Skeletal muscle cell (primary cell): ENCODE measurements around the gene AMN.

Experiments
- DNase-seq: peaks from one replicate; pipeline ENCODE4 v3.0.0-alpha.2; 2010; ENCODE audit warnings: low read depth
- H3K4me3 ChIP-seq: 2 replicates; pipeline ENCODE4 v1.5.1; 2011; ENCODE audit warnings: low read depth, mild to moderate bottlenecking, control low read depth, low read length, moderate library complexity

Gene AMN

DNA sequence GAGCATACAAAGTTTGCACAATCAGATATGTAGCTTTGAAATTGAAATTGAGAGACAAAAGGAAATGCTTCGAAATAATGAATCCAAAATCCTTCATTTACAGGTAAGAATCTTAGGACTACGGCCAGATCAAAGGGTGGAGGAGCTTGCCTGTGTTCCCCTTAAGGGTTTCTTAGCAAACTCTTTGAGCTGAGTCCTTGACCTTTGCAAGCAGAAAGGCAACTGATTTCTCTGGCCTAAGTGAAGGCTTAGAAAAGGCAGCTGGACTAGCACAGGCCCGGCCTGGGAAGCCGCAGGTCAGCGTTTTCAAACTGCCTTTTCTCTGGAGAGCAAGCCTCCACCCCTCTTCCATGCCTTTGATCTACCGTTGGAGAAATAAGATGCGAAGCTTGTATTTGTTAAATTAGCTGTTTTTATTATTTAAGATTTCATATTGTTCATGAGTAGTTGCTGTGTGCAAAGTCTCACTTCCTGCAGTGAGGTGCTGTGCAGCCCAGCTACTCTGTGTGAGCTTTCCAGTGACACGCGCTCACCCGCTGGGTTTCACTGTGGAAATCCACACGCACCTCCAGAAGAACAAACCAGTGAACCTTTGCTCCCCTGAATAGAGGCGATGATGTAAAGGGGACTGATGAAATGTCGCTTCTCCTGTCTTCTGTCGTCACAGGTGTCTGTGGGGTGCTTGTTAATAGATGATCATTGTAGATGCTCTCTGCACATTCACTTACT lies 25.0 kb upstream of the AMN start:
- no peak for DNase-seq

DNA sequence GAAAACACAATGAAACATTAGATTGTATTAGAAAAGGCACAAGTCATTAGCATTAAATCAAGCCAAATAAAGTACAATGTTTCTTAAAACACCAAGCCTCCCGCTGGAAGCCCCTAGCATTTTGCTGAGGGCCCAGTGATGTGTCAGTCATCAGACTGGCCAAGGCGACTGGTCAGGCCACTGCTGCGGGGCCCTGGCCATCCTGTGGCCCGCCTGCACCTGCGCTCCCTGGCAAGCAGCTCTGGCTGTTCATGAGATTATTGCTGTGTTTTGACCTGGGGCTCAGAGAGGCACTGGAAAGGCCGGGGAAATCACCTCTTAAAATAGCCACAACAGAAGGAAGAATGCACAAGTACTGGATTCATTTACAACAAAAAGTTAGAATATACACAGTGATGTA lies 24.2 kb upstream of the AMN start:
- no peak overlapping the region for H3K4me3 ChIP-seq
- DNase-seq: no peak

More for the DNA sequence above, 25.0 kb upstream of the AMN start:
- no peak overlapping the region for H3K4me3 ChIP-seq

DNA sequence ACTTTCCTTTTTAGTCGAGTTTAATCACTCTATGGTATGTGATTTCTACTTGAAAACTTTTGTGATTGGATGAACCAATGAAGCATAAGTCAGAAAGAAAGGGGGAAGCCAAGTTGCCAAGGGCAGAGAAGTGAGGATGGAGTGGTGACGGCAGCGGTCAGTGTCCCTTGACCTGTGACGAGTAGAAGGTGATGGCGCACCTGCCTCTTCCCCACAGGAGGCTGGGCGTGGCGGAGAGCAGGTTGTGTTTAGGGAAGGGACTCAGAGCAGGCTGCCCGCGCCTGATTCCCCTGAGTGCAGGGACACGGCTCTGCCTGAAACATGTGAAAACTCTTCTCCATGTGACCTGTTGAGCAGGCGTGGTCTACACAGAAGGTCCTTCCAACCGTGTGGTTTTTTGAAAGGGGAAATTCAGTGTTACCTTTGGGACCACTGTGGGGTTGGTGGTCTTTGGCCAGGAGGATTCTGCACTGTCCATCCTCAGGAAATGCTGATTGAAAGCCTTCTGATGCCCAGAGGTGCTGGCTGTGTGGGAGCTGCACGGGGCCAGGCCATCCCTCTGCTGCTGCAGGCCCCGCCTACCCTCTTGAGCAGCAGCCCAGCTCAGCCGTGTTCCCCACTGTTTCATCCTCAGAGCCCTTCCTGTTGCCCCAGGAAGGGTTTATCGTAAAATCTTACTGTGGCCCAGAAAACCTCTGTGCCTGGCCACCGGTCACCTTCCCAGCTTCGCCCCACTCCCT lies 23.5 kb upstream of the AMN start:
- H3K4me3 ChIP-seq: no peak overlapping the region
- DNase-seq: no peak

DNA sequence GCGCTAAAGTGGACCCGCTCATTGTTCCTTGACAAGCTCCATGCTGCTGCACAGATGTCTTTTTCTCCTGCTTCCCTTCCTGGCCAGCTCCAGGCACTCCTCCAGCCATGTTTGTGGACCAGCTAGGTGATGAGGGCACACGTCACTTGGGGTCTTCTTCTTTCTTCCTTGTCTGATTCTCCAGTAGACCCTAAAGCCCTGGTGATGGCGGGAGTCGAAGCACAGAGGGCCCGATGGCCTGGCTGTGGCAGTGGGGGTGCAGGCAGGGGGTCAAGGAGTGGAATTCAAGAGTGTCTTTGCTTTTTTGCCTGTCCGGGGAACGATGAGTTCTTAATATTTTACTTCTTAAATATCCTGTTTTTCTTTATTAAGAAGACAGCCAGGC lies 23.0 kb upstream of the AMN start:
- H3K4me3 ChIP-seq: no peak overlapping the region
- no peak for DNase-seq

DNA sequence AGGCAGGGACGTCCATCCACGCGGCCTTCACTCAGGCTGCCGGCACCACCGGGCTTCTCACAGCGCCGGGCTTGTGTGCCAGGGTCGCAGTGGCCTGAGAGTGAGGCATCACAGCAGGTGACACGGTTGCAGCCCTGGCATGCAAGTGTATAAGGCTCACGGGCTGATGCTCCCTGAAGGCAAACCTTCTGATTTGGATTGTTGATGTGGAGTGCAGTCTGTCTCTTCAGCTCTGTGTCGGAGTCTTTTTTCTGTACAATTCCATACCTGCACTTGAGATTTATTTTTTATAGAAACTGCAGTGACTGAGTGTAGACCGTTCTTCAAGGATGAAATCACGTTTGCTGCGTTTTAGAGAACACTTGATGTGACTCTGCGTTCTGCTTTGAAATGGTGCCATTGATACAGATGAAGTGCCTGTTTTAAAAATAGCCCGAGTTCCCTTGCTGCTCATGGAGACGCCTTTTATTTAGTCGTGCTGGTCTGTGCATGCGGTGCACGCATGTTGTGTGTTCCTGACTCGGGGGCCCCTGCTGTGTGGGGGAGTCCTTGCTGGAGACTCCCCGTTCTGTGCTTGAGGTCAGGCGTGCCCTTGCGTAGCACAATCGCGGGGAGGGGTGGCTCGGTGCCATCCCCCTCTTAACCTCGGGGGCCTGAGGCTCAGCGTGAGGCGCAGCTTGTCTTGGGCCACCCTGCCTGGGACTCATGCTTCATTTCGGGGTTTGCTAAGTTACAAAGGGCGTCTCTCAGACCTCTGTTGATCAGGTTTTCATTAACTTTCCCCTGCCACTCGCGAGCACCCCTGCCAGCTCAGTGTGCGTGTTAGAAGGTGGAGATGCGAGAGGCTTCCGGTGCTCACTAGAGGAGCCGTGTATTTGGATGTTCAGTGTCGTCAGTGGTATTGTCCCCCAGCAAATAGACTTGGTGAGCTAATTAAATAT lies 21.6 kb upstream of the AMN start:
- H3K4me3 ChIP-seq: no peak overlapping the region
- DNase-seq: no peak

DNA sequence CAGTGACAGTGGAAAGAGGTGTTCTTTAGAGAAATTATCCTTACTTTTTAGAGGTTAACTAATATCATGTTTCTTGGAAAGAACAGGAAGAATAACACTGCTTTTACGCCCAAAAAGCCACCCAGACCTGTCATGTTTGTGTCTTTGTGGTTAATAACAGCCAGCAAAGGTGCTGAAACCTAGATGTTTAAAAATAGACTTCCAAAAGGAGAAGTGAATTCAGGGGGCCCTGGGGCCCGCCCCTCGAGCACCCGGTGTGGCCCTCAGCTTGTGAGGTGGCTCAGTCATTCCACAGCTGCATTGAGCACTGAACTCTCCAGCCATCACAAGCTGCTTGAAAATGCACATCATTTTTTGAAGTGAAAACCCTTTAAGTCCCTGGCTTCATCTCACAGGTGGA lies 20.8 kb upstream of the AMN start:
- DNase-seq: no peak
- H3K4me3 ChIP-seq: no peak overlapping the region

DNA sequence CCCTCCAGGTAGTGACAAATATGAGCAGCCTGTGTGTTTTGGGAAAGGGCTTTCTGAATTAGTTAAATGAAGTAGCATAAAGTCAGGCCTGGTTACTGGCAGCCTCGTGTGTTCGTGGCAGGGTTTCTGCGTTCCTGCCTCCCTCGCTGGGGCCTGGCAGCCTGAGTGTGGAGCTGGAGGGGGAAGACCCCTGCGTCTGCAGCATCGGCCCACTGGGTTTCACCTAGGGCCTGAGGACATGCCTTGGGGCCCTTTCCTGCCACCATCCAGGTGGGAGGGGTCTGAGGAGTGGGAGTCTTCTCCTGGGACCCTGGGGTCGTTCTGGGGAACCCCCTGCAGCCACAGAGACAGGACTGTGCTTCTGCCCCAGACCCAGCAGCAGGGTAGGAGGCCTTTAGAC lies 20.4 kb upstream of the AMN start:
- no peak overlapping the region for H3K4me3 ChIP-seq
- no peak for DNase-seq

DNA sequence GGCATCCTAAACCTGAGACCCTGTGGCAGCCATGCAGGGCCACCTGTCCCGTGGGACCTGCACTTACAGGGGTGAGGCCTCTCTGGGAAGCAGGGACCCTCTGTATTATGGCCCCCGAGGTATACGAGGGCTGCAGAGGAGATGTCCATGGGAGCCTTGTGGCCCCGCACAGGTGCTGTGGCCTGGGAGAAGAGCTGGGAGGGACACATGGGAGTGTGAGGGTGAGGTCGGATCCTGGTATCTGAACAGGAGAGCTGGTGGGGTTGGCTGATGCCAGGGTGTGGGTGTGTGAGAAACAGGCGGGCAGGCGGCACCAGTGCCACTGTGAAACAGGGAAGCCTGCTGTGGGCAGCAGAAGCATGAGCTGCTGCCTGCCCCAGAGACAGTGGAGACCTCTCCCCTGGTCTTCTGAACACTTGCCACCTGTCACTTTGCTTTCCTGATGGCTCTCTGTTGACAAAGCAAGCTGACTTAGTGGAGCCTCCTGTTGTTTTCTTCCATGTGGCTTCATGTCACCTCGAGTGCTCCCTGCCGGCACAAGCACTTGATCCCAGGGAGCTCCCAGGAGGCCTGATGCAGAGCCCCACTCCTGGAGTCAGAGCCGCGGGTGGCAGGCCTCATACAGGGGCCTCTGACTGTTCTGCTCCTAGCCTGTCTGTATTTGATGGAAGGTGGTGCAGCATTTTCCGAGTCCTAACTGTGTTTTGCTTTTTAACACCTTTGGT lies 19.8 kb upstream of the AMN start:
- no peak overlapping the region for H3K4me3 ChIP-seq
- DNase-seq: no peak

DNA sequence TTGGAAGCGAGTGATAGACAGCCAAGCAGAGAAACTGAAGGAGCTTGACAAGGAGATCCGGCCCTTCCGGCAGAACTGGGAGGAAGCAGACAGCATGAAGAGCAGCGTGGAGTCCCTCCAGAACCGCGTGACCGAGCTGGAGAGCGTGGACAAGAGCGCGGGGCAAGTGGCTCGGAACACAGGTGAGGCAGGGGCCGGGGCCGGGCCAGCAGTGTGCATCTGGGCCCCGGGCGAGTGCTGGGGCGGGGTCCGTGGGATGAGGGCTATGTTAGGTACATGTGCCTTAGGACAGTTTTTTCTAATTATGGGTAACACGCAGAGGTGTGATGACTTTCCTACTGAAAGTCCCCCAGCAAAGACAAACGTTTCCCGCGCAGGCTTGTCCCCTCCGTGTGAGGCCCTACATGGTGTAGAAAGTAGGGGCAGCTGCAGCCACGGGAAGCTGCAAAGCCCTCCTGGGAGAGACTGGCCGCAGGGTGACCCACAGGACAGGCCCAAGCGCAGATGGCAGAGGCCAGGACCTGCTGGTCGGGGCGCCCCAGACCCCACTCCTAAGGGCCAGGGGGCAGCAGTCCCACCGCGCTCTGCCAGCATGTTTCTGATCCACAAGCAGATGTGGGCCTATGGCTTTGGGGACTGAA lies 19.1 kb upstream of the AMN start:
- no peak overlapping the region for H3K4me3 ChIP-seq

DNA sequence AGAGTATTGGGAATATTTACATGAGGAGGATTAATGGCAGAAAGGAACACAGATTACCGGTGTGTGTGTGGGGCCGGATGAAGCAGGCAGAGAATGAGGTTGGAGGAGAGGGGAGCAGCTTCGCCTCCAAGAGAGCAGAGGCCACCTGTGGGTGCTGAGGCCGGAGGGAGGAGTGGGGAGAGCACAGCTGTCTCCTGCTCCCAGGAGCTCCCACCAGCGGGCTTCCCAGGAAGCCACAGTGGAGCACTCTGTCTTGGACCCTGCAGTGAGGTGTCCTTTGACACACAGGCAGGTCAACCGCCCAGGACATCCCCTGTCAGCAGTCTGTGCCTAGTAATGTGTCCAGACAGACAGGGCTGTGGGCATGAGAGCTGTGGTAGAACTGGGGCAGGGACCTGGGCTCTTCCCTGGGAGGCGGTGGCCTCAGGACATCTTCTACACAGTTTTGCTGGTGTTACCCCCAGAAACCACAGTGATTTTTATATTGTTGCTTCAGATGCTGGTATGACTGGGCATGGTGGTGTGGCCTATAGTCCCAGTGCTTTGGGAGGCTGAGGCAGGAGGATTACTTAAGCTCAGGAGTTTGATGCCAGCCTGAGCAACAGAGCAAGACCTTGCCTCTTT lies 18.5 kb upstream of the AMN start:
- no peak for DNase-seq
- H3K4me3 ChIP-seq: no peak overlapping the region

More for the DNA sequence above, 19.1 kb upstream of the AMN start:
- DNase-seq: no peak

DNA sequence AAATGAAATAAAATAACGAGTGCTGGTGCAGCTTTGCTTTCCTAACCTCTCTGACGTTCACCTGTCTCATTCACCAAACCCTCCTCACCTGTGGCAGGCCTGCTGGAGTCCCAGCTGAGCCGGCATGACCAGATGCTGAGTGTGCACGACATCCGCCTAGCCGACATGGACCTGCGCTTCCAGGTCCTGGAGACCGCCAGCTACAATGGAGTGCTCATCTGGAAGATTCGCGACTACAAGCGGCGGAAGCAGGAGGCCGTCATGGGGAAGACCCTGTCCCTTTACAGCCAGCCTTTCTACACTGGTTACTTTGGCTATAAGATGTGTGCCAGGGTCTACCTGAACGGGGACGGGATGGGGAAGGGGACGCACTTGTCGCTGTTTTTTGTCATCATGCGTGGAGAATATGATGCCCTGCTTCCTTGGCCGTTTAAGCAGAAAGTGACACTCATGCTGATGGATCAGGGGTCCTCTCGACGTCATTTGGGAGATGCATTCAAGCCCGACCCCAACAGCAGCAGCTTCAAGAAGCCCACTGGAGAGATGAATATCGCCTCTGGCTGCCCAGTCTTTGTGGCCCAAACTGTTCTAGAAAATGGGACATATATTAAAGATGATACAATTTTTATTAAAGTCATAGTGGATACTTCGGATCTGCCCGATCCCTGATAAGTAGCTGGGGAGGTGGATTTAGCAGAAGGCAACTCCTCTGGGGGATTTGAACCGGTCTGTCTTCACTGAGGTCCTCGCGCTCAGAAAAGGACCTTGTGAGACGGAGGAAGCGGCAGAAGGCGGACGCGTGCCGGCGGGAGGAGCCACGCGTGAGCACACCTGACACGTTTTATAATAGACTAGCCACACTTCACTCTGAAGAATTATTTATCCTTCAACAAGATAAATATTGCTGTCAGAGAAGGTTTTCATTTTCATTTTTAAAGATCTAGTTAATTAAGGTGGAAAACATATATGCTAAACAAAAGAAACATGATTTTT lies 17.1 kb upstream of the AMN start:
- no peak for DNase-seq
- H3K4me3 ChIP-seq: no peak overlapping the region

DNA sequence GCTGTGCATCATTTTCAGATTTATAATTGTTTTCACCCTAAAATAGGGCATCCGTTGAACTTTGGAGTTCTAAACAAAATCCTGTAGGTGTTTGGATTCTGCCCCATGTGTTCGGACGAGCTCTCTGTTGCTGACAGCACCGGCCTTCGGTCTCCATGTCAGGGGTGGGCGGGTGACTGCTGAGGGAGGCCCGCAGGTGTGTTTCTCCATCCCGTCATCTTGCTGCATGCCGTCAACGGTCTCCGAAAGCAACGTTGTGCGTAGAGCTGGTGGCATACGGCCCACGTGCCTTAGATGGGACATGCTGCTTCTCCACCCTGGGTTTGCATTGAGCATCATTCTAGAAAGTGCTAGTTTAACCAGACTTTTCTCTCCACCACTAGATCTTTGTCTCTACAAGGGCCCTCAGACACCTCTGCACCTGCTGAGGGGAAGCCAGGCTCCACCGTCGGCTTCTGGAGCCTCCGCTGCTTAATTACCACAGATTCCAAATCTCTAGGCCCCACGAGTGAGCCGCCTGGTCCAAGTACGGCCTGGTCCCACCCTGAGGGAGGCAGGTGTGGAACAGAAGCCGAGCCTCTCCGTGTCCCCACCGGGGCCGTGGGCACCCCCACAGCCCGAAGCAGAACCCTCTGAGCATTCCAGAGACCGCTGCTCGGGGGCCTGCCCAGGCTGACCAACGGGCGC lies 15.7 kb upstream of the AMN start:
- no peak for DNase-seq
- no peak overlapping the region for H3K4me3 ChIP-seq

DNA sequence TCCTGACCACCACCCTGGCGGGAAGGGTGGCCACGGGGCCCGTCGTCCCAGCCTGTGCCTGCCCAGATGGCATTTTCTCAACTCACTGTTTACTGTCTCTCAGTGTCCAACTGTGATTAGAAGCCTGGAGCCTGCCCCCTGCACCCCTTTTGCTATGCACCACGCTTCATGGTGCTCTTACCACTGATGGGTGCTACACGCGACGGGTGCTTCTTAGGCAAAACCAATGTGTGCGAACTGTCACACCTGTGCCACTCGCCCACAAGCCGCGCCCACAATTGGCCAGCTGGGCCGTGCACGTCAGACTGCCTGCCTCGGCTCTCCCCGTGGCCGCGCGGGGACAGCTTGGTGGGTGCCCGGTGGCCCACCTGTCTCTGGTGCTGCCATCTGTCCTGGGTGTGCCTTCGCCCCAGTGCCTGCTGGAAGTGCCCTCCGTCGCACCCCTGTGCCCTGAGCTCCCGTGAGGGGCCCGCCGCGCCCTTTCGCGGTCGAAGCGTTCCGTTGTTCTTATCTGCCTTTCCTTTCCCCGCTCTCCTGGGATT lies 15.1 kb upstream of the AMN start:
- H3K4me3 ChIP-seq: no peak overlapping the region
- DNase-seq: no peak

DNA sequence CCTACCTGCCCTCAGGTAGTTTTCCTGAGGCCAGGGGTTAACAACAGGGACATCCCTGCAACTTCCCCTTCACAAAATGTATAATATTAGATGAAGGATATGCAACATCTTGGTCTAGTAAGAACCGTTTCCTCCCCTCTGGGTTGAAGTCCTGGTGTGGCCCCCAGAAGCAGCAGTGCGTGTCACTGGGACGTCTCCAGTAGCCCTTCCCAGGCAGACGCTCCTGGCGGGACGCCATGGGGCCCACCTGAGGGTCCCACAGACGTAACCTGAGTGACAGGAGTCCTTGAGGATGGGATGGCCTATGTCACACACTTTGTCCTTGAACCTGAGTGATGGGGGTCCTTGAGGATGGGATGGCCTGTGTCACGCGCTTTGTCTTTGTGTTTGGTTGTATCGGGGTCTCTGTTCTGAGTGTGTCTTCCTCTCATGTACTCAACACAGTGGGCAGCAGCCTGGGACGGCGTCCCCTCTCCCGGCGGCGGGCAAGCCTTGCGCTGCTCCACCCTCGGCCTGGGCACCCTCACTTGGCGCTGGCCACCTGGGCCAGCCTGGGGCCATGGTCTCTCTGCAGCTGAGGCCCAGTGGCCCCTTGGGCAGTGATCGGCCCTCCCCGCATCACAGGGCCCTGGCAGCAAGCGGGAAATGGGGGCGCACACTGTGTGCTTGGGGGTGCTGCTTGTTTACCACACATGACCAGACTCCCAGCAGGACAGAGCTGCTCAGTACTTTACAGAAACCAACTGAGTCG lies 14.3 kb upstream of the AMN start:
- no peak overlapping the region for H3K4me3 ChIP-seq
- DNase-seq: no peak

DNA sequence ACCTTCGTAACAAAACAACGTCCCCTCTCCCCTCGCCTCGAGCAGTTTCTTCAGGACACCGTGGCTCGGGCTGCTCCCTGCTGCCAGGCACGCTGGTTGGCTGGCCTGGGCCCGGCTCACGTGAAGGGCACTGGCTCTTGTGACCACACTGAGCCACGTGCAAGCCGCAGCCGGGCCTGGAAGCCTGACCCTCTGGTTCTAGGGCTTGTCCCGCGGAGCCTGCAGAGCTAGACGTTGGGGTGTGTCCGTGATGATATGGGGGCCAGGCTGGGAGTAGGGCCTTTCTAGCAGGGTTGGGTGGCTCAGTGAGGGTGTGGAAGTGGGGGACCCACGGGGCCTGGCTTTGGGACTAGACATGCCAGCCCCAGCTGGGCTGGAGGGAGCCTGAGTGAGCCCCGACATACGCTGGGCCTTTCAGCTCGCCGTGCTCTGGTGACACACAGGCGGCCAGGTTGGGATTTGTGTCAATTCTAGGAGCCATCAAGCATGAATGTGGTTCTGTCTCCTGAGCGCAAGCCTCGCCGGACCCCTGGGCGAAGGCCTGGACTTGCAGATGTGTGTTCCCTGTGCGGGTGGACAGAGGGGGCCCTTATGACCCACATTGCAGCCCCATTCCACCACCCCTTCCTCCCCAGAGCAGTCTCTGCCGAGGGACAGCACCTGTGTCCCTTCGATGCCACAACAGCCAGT lies 13.6 kb upstream of the AMN start:
- DNase-seq: no peak
- no peak overlapping the region for H3K4me3 ChIP-seq

DNA sequence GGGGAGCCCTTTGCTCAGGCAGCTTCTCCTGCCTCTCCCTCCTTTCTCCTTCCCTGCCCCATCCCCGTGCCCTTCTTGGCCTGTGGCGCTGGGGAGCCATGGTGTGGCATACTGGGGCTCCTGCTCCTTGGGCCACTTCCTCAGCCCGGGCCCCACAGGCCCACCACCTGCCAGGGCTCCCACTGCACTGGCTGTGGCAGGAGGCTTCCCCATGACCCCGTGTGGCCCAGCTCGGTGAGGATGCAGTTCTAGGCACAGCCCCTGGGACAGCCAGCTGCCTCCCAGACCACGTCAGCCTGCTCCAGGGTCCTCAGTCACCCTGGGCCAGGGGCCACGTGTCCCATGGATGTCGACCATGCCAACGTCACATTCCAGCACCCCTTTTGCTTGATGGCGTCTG lies 13.0 kb upstream of the AMN start:
- no peak overlapping the region for H3K4me3 ChIP-seq
- no peak for DNase-seq
